HepG2 (cell line): ENCODE measurements around the gene NOX3. TPM values are rescaled to one million over a fixed set of nuclear protein-coding genes. Genes with fewer than 3 reads are reported as not detected.

Experiments
- CBFB ChIP-seq: sonication (generic); formaldehyde crosslinking; IDR thresholded peaks from 2 replicates; pipeline ENCODE4 v1.4.0; 2020; ENCODE audit warnings: missing genetic modification reagents
- CC2D1A ChIP-seq: sonication (generic); formaldehyde crosslinking; IDR thresholded peaks from 2 replicates; pipeline ENCODE4 v1.8.1; 2023; ENCODE audit warnings: mild to moderate bottlenecking, missing genetic modification reagents
- ELF4 ChIP-seq: sonication (generic); formaldehyde crosslinking; IDR thresholded peaks from 2 replicates; pipeline ENCODE4 v1.5.0; 2020; ENCODE audit warnings: missing genetic modification reagents, mild to moderate bottlenecking, moderate library complexity, borderline replicate concordance
- HDAC6 ChIP-seq: fragments of 200-600 bp; sonication (generic); IDR thresholded peaks from 2 replicates; pipeline ENCODE4 v1.7.0; 2017; ENCODE audit warnings: mild to moderate bottlenecking, antibody characterized with exemption, low read length, low read depth
- MEIS1 ChIP-seq: sonication (generic); formaldehyde crosslinking; IDR thresholded peaks from 2 replicates; pipeline ENCODE4 v1.9.0; 2021; ENCODE audit warnings: mild to moderate bottlenecking, missing genetic modification reagents, moderate library complexity, borderline replicate concordance
- NCOA1 ChIP-seq: sonication (generic); formaldehyde crosslinking; IDR thresholded peaks from 2 replicates; pipeline ENCODE4 v1.9.0; 2021; ENCODE audit warnings: missing genetic modification reagents
- NFE2 ChIP-seq: sonication (generic); formaldehyde crosslinking; IDR thresholded peaks from 2 replicates; pipeline ENCODE4 v1.4.0; 2020; ENCODE audit warnings: missing genetic modification reagents
- PLRG1 ChIP-seq: fragments of 450-650 bp; conservative IDR thresholded peaks from 2 replicates; pipeline ENCODE4 v1.6.1; 2016
- POLR2A ChIP-seq, 2 experiments: IDR thresholded peaks; 2 replicates each; pipeline ENCODE4 v1.6.1; 2011; ENCODE audit warnings: low read depth in 2 of 2, low read length in 2 of 2, mild to moderate bottlenecking in 1 of 2, moderate library complexity in 1 of 2; ENCODE audit not compliant: insufficient read depth in 1 of 2
- POLR2AphosphoS5 ChIP-seq: IDR thresholded peaks from 2 replicates; pipeline ENCODE4 v1.6.1; 2012; ENCODE audit warnings: low read depth, low read length
- RFX1 ChIP-seq: fragments of 450-650 bp; IDR thresholded peaks from 2 replicates; pipeline ENCODE4 v1.6.1; 2017
- ZC3H4 ChIP-seq: sonication (generic); formaldehyde crosslinking; IDR thresholded peaks from 2 replicates; pipeline ENCODE4 v1.4.0; 2020; ENCODE audit warnings: missing genetic modification reagents, borderline replicate concordance
- ZFYVE20 ChIP-seq: sonication (generic); formaldehyde crosslinking; IDR thresholded peaks from 2 replicates; pipeline ENCODE4 v1.8.0; 2023; ENCODE audit warnings: low read depth, mild to moderate bottlenecking, moderate library complexity, missing genetic modification reagents, borderline replicate concordance
- ZNF121 ChIP-seq: sonication (generic); formaldehyde crosslinking; IDR thresholded peaks from 2 replicates; pipeline ENCODE4 v1.5.0; 2020; ENCODE audit warnings: mild to moderate bottlenecking, missing genetic modification reagents
- ZNF441 ChIP-seq: sonication (generic); formaldehyde crosslinking; IDR thresholded peaks from 2 replicates; pipeline ENCODE4 v1.7.0; 2021; ENCODE audit warnings: missing genetic modification reagents, borderline replicate concordance
- ZNF569 ChIP-seq: sonication (generic); formaldehyde crosslinking; IDR thresholded peaks from 2 replicates; pipeline ENCODE4 v1.5.0; 2020; ENCODE audit warnings: mild to moderate bottlenecking, missing genetic modification reagents, moderate library complexity, borderline replicate concordance
- polyA plus RNA-seq, 8 experiments: library from polyadenylated mRNA; depleted of rRNA in 3 of 8; stranded (reverse) in 7 of 8; unstranded in 1 of 8; fragments of >200 nt; fragmentation: Illumina TruSeq in 4 of 8; extraction: Trizol in 4 of 8; gene quantifications; 2 replicates each; pipeline versions ENCODE4 v1.2.1 to v1.2.3, GENCODE V29; 2011 to 2016; ENCODE audit warnings: low read depth in 4 of 8, missing spikeins in 1 of 8, mixed read lengths in 1 of 8; ENCODE audit not compliant: insufficient read depth in 1 of 8
- total RNA-seq, 5 experiments: library from RNA; depleted of rRNA; stranded (reverse); fragments of >200 nt; fragmentation: Illumina TruSeq; extraction: Trizol; gene quantifications; 2 replicates each; pipeline ENCODE4 v1.2.3, GENCODE V29; 2016; ENCODE audit warnings: low read depth in 1 of 5
- TF ChIP-seq, protein P1 (sequence below): sonication (generic); formaldehyde crosslinking; IDR thresholded peaks from 2 replicates; pipeline ENCODE4 v1.4.0; 2020; ENCODE audit warnings: missing genetic modification reagents
- TF ChIP-seq, protein P2 (sequence below): sonication (generic); formaldehyde crosslinking; conservative IDR thresholded peaks from 2 replicates; pipeline ENCODE4 v1.4.0; 2020; ENCODE audit warnings: mild to moderate bottlenecking, missing genetic modification reagents, moderate library complexity
- TF ChIP-seq, protein P3 (sequence below): sonication (generic); formaldehyde crosslinking; IDR thresholded peaks from 2 replicates; pipeline ENCODE4 v1.8.1; 2023; ENCODE audit warnings: missing genetic modification reagents, mild to moderate bottlenecking, borderline replicate concordance
- TF ChIP-seq, protein P4 (sequence below): sonication (generic); formaldehyde crosslinking; IDR thresholded peaks from 2 replicates; pipeline ENCODE4 v1.4.0; 2020; ENCODE audit warnings: mild to moderate bottlenecking, missing genetic modification reagents
- TF ChIP-seq, protein P5 (sequence below): sonication (generic); formaldehyde crosslinking; IDR thresholded peaks from 2 replicates; pipeline ENCODE4 v1.4.0; 2020; ENCODE audit warnings: low read depth, mild to moderate bottlenecking, missing genetic modification reagents

NOX3 gene
- total and polyA plus RNA-seq, 2 of the 13 experiments (the other 11 are each of a cell fraction or from before 2014, with no cell fraction given) = 0.09 to 0.18 TPM

DNA sequence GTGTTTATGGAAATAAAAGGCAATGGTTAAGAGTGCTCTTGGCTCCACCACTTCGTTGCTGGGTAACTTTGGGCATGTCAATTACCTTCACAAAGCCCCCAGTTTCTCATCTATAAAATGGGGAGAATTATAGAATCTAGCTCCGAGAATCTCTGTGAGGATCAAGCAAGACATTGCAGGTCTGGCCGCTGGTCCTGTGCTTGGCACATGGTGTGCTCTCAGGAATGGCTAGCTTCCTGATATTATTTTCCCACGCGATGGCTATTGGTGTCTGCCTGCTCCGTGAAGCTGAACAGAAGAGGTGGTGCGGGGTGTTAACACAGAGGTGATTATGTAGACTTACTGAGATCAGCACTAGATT, 57.0 kb downstream of the NOX3 start (continued):
- TF ChIP-seq, protein P1, sequence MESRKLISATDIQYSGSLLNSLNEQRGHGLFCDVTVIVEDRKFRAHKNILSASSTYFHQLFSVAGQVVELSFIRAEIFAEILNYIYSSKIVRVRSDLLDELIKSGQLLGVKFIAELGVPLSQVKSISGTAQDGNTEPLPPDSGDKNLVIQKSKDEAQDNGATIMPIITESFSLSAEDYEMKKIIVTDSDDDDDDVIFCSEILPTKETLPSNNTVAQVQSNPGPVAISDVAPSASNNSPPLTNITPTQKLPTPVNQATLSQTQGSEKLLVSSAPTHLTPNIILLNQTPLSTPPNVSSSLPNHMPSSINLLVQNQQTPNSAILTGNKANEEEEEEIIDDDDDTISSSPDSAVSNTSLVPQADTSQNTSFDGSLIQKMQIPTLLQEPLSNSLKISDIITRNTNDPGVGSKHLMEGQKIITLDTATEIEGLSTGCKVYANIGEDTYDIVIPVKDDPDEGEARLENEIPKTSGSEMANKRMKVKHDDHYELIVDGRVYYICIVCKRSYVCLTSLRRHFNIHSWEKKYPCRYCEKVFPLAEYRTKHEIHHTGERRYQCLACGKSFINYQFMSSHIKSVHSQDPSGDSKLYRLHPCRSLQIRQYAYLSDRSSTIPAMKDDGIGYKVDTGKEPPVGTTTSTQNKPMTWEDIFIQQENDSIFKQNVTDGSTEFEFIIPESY (CRISPR knock-in tag) = peak; percentile 52; the same call in 1 of the 2 replicates
- TF ChIP-seq, protein P2, sequence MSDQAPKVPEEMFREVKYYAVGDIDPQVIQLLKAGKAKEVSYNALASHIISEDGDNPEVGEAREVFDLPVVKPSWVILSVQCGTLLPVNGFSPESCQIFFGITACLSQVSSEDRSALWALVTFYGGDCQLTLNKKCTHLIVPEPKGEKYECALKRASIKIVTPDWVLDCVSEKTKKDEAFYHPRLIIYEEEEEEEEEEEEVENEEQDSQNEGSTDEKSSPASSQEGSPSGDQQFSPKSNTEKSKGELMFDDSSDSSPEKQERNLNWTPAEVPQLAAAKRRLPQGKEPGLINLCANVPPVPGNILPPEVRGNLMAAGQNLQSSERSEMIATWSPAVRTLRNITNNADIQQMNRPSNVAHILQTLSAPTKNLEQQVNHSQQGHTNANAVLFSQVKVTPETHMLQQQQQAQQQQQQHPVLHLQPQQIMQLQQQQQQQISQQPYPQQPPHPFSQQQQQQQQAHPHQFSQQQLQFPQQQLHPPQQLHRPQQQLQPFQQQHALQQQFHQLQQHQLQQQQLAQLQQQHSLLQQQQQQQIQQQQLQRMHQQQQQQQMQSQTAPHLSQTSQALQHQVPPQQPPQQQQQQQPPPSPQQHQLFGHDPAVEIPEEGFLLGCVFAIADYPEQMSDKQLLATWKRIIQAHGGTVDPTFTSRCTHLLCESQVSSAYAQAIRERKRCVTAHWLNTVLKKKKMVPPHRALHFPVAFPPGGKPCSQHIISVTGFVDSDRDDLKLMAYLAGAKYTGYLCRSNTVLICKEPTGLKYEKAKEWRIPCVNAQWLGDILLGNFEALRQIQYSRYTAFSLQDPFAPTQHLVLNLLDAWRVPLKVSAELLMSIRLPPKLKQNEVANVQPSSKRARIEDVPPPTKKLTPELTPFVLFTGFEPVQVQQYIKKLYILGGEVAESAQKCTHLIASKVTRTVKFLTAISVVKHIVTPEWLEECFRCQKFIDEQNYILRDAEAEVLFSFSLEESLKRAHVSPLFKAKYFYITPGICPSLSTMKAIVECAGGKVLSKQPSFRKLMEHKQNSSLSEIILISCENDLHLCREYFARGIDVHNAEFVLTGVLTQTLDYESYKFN (CRISPR knock-in tag) = no peak
- TF ChIP-seq, protein P3, sequence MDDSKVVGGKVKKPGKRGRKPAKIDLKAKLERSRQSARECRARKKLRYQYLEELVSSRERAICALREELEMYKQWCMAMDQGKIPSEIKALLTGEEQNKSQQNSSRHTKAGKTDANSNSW = 0 out of 2 replicates have a peak, but pooled peaks have one; percentile 19
- TF ChIP-seq ZC3H4 (CRISPR knock-in tag) (peak; percentile 96), ELF4 (CRISPR knock-in tag) (peak; percentile 40; the same call in 1 of the 2 replicates), PLRG1 (no peak), HDAC6 (no peak), ZNF569 (CRISPR knock-in tag) (0 out of 2 replicates have a peak, but pooled peaks have one; percentile 14), POLR2AphosphoS5 (peak; percentile 30; the same call in 1 of the 2 replicates), NCOA1 (CRISPR knock-in tag) (no peak; the same call in 1 of the 2 replicates), CC2D1A (CRISPR knock-in tag) (peak; percentile 96; the same call in 1 of the 2 replicates), ZFYVE20 (CRISPR knock-in tag) (no peak), RFX1 (no peak), ZNF441 (no peak), NFE2 (CRISPR knock-in tag) (no peak), CBFB (CRISPR knock-in tag) (no peak), ZNF121 (CRISPR knock-in tag) (no peak), POLR2A (IDR thresholded peaks at IDR 0.05; ENCODE audit: insufficient read depth in 1 of 2, low read depth in 2 of 2, low read length in 2 of 2) (peak in 1 of 2 experiments; percentile 31; a peak in 1 of 4 replicates), MEIS1 (0 out of 2 replicates have a peak, but pooled peaks have one; percentile 2)
- TF ChIP-seq, protein P4, sequence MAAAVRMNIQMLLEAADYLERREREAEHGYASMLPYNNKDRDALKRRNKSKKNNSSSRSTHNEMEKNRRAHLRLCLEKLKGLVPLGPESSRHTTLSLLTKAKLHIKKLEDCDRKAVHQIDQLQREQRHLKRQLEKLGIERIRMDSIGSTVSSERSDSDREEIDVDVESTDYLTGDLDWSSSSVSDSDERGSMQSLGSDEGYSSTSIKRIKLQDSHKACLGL (CRISPR knock-in tag) = no peak
- TF ChIP-seq, protein P5, sequence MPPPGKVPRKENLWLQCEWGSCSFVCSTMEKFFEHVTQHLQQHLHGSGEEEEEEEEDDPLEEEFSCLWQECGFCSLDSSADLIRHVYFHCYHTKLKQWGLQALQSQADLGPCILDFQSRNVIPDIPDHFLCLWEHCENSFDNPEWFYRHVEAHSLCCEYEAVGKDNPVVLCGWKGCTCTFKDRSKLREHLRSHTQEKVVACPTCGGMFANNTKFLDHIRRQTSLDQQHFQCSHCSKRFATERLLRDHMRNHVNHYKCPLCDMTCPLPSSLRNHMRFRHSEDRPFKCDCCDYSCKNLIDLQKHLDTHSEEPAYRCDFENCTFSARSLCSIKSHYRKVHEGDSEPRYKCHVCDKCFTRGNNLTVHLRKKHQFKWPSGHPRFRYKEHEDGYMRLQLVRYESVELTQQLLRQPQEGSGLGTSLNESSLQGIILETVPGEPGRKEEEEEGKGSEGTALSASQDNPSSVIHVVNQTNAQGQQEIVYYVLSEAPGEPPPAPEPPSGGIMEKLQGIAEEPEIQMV = no peak
